HepG2 (cell line): ENCODE results near the gene ZC3H13. TPM values are rescaled to one million over a fixed set of nuclear protein-coding genes. Genes with fewer than 3 reads are reported as not detected.

Source experiments
- ATAC-seq: fragments of 200-7000 bp; cut with Tn5 transposase; 3 replicates; pipeline ENCODE4 v1.9.1; 2020; ENCODE audit warnings: mild to moderate bottlenecking, moderate library complexity
- BruUV-seq: library from RNA; stranded (reverse); fragments of 400-500 nt; replicated peaks from 2 replicates; lab custom pipeline; 2021; lab: Mats Ljungman, UMichigan
- CTCF ChIA-PET: fragments of 300-600 bp; formaldehyde crosslinking; extraction: SDS; loops from one replicate; lab custom pipeline; 2021; ENCODE audit warnings: low total read pairs, inconsistent platforms, low intra/inter-chr PET ratio; lab: Yijun Ruan, JAX
- POLR2A ChIA-PET: fragments of 350-600 bp; sonication (Branson Sonifier 250); formaldehyde crosslinking; loops from one replicate; lab custom pipeline; 2020; ENCODE audit warnings: antibody characterized with exemption, inconsistent platforms; lab: Yijun Ruan, JAX
- DNase-seq: peaks from one replicate; pipeline ENCODE4 v3.0.0-alpha.2; 2015; ENCODE audit warnings: low spot score
- FAIRE-seq: peaks from 3 replicates; lab custom pipeline; 2011; peaks lifted over from hg19 to GRCh38; lab: Jason Lieb, UNC
- H2AFZ ChIP-seq: one replicate; pipeline ENCODE4 v1.6.1; 2011; ENCODE audit warnings: low read length, inconsistent platforms
- H3K27ac ChIP-seq: fragments of 300-600 bp; 3 replicates; pipeline ENCODE4 v1.8.0; 2011; ENCODE audit warnings: mixed run types, mild to moderate bottlenecking, mixed read lengths, low read length, inconsistent platforms; ENCODE audit not compliant: insufficient read depth; ENCODE audit errors: extremely low read length
- H3K27me3 ChIP-seq, 2 experiments: fragments of 200-600 bp in 1 of 2; 2 replicates in 1 of 2; 3 replicates in 1 of 2; pipeline versions ENCODE4 v1.6.0 to v1.8.0; 2011; ENCODE audit warnings: low read length in 2 of 2, mild to moderate bottlenecking in 2 of 2, moderate library complexity in 2 of 2, inconsistent platforms in 1 of 2; ENCODE audit not compliant: insufficient read depth in 2 of 2, control insufficient read depth in 1 of 2
- H3K36me3 ChIP-seq, 2 experiments: fragments of 200-600 bp in 1 of 2; replicated peaks in 1 of 2; 2 replicates in 1 of 2; 3 replicates in 1 of 2; pipeline versions ENCODE4 v1.5.1 to v1.8.0; 2011; ENCODE audit warnings: low read length in 2 of 2, inconsistent platforms in 1 of 2; ENCODE audit not compliant: insufficient read depth in 2 of 2, control insufficient read depth in 1 of 2
- H3K4me1 ChIP-seq: 2 replicates; pipeline ENCODE4 v1.5.1; 2012; ENCODE audit warnings: low read length, inconsistent platforms; ENCODE audit not compliant: insufficient read depth
- H3K4me2 ChIP-seq: 2 replicates; pipeline ENCODE4 v1.6.0; 2011; ENCODE audit warnings: low read depth, low read length, inconsistent platforms
- H3K4me3 ChIP-seq, 3 experiments: fragments of 200-600 bp in 1 of 3; sonication (generic), shearing (Covaris generic) in 1 of 3; replicated peaks in 1 of 3; 2 replicates each; pipeline ENCODE4 v1.5.1; 2011 to 2016; ENCODE audit warnings: low read length in 3 of 3, inconsistent platforms in 2 of 3, low read depth in 2 of 3, mild to moderate bottlenecking in 2 of 3, control low read depth in 1 of 3, mixed read lengths in 1 of 3; ENCODE audit not compliant: insufficient read depth in 1 of 3
- H3K79me2 ChIP-seq: one replicate; pipeline ENCODE4 v1.6.1; 2011; ENCODE audit warnings: low read length, inconsistent platforms; ENCODE audit not compliant: insufficient read depth
- H3K9ac ChIP-seq: 2 replicates; pipeline ENCODE4 v1.6.0; 2011; ENCODE audit warnings: mild to moderate bottlenecking, low read depth, low read length, inconsistent platforms; ENCODE audit not compliant: insufficient read depth
- H3K9me3 ChIP-seq: 2 replicates; pipeline ENCODE4 v1.5.1; 2012; ENCODE audit warnings: mild to moderate bottlenecking, low read length
- H4K20me1 ChIP-seq: 2 replicates; pipeline ENCODE4 v1.6.0; 2011; ENCODE audit warnings: inconsistent platforms, mild to moderate bottlenecking, low read length, moderate library complexity; ENCODE audit not compliant: insufficient read depth
- GMEB1 ChIP-seq: sonication (generic); formaldehyde crosslinking; IDR thresholded peaks from 2 replicates; pipeline ENCODE4 v1.5.1; 2020; ENCODE audit warnings: missing genetic modification reagents, mild to moderate bottlenecking, borderline replicate concordance
- HNF1A ChIP-seq, 2 experiments: sonication (generic) in 1 of 2; formaldehyde crosslinking in 1 of 2; IDR thresholded peaks; 2 replicates each; pipeline versions ENCODE4 v1.4.0 to v1.6.1; 2016 to 2020; ENCODE audit warnings: borderline replicate concordance in 1 of 2, low read depth in 1 of 2, mild to moderate bottlenecking in 1 of 2, missing genetic modification reagents in 1 of 2
- NFKB2 ChIP-seq: sonication (generic); formaldehyde crosslinking; IDR thresholded peaks from 2 replicates; pipeline ENCODE4 v1.4.0; 2020; ENCODE audit warnings: missing genetic modification reagents, borderline replicate concordance
- REXO4 ChIP-seq: sonication (generic); formaldehyde crosslinking; IDR thresholded peaks from 2 replicates; pipeline ENCODE4 v1.8.0; 2022; ENCODE audit warnings: missing genetic modification reagents, mild to moderate bottlenecking, borderline replicate concordance
- SP5 ChIP-seq: IDR thresholded peaks from 2 replicates; pipeline ENCODE4 v1.6.1; 2016; ENCODE audit warnings: low read depth, borderline replicate concordance
- ZBTB1 ChIP-seq: sonication (generic); formaldehyde crosslinking; IDR thresholded peaks from 2 replicates; pipeline ENCODE4 v1.4.0; 2020; ENCODE audit warnings: missing genetic modification reagents, borderline replicate concordance
- ZBTB34 ChIP-seq: sonication (generic); formaldehyde crosslinking; IDR thresholded peaks from 2 replicates; pipeline ENCODE4 v1.8.0; 2022; ENCODE audit warnings: mild to moderate bottlenecking, missing genetic modification reagents
- ZNF556 ChIP-seq: sonication (generic); formaldehyde crosslinking; IDR thresholded peaks from 2 replicates; pipeline ENCODE4 v1.4.0; 2020; ENCODE audit warnings: mild to moderate bottlenecking, missing genetic modification reagents, borderline replicate concordance
- ZSCAN5A ChIP-seq: sonication (generic); formaldehyde crosslinking; IDR thresholded peaks from 2 replicates; pipeline ENCODE4 v1.8.0; 2022; ENCODE audit warnings: mild to moderate bottlenecking, missing genetic modification reagents, borderline replicate concordance
- WGBS: methylation state at CpG from one replicate; pipeline ENCODE4 v1.1.6; 2017; ENCODE audit warnings: low lambda C conversion rate; 5-methylcytosine and 5-hydroxymethylcytosine counted together
- in situ Hi-C: cut with HindIII; loops from 2 replicates; pipeline ENCODE4 v1.10.0; 2017; ENCODE audit warnings: low pct_unique_long_range_greater_than_20kb; ENCODE audit not compliant: extremely low pct_ligation_motif_present
- intact Hi-C: fragments of 100-400 bp; cut with micrococcal nuclease; formaldehyde crosslinking; loops from one replicate; pipeline ENCODE4 v1.10.0; 2022; ENCODE audit not compliant: unreplicated experiment
- polyA plus RNA-seq, 8 experiments: library from polyadenylated mRNA; depleted of rRNA in 3 of 8; stranded (reverse) in 7 of 8; unstranded in 1 of 8; fragments of >200 nt; fragmentation: Illumina TruSeq in 4 of 8; extraction: Trizol in 4 of 8; gene quantifications; 2 replicates each; pipeline versions ENCODE4 v1.2.1 to v1.2.3, GENCODE V29; 2011 to 2016; ENCODE audit warnings: low read depth in 4 of 8, missing spikeins in 1 of 8, mixed read lengths in 1 of 8; ENCODE audit not compliant: insufficient read depth in 1 of 8
- total RNA-seq, 5 experiments: library from RNA; depleted of rRNA; stranded (reverse); fragments of >200 nt; fragmentation: Illumina TruSeq; extraction: Trizol; gene quantifications; 2 replicates each; pipeline ENCODE4 v1.2.3, GENCODE V29; 2016; ENCODE audit warnings: low read depth in 1 of 5

The ZC3H13 gene
- total and polyA plus RNA-seq, 2 of the 13 experiments (the other 11 are each of a cell fraction or from before 2014, with no cell fraction given), result 2.7 to 23.5 TPM

- TF ChIP-seq ZSCAN5A, result no peak
Observed at GRCh38 chr13:46057256-46058015, 4.9 kb upstream of the ZC3H13 start (continued).

GRCh38 chr13:46053162-46054012, 841 bp upstream of the ZC3H13 start:
- FAIRE-seq (no peak), DNase-seq (no peak), ATAC-seq (no peak)
- no peak for TF ChIP-seq REXO4
- TF ChIP-seq NFKB2 (CRISPR knock-in tag), result no peak
- TF ChIP-seq HNF1A (IDR thresholded peaks at IDR 0.05; ENCODE audit: low read depth), result no peak
- TF ChIP-seq HNF1A (CRISPR knock-in tag; IDR thresholded peaks at IDR 0.05; ENCODE audit: borderline replicate concordance), result no peak
- TF ChIP-seq ZNF556, result no peak
- no peak for TF ChIP-seq SP5 (CRISPR knock-in tag)
- no peak for TF ChIP-seq ZBTB1 (CRISPR knock-in tag)
- no peak for TF ChIP-seq ZBTB34 (CRISPR knock-in tag)
- no peak for TF ChIP-seq GMEB1 (CRISPR knock-in tag)
- Histone ChIP-seq H3K4me3 (peak overlapping the region; percentile 84 to 99 (median 87)), H2AFZ (peak overlapping the region; percentile 48), H3K36me3 (peaks cover 8 to 18% of the 10 kb centered on the region in 2 experiments), H3K27me3 (no peaks in the 10 kb centered on the region; a peak in 1 of 5 replicates), H3K4me2 (peak overlapping the region; percentile 85), H4K20me1 (peaks cover 10% of the 10 kb centered on the region), H3K9ac (peak overlapping the region; percentile 88), H3K79me2 (peaks cover 41% of the 10 kb centered on the region), H3K27ac (peak overlapping the region; percentile 87), H3K9me3 (no peaks in the 10 kb centered on the region), H3K4me1 (peaks cover 31% of the 10 kb centered on the region)
- TSS peak; percentile 76 for BruUV-seq
- CTCF ChIA-PET, result no interaction called here
- POLR2A ChIA-PET, result interaction anchor here (1.5 kb wide), 1 partner anchor 51 kb away, joined by 4 read pairs; the partner anchor contains the start of gene CPB2
- intact Hi-C loops (loop anchor here (5.0 kb wide), 2 partner anchors 54 to 74 kb away; partner anchors contain the start of gene CPB2), in situ Hi-C loops (no loop called here)
- WGBS, result 94% methylated on average over 18 of the region's 18 CpGs
